ENCODE measurements around the gene PALM2AKAP2. TPM values are rescaled to one million over a fixed set of nuclear protein-coding genes. Genes with fewer than 3 reads are reported as not detected.
A peak's percentile ranks its signal among the peaks of the same experiment; 100 is the strongest.

Gene PALM2AKAP2
- total and polyA plus RNA-seq, 9 of the 15 experiments (the other 6 are each of a cell fraction or from before 2014, with no cell fraction given), result not detected

- TF ChIP-seq BRD9 (IDR thresholded peaks at IDR 0.05; ENCODE audit: low read depth, partially characterized antibody), result no peak
- no peak for TF ChIP-seq ZKSCAN1 (IDR thresholded peaks at IDR 0.05; ENCODE audit: low read depth, low read length)
- no peak for TF ChIP-seq ZNF174 (CRISPR knock-in tag; IDR thresholded peaks at IDR 0.05)
- no peak for TF ChIP-seq EP300 (IDR thresholded peaks at IDR 0.05; ENCODE audit: low read length)
Measured at GRCh38 chr9:109815366-109815947, 35.5 kb downstream of the PALM2AKAP2 start (continued).

DNA sequence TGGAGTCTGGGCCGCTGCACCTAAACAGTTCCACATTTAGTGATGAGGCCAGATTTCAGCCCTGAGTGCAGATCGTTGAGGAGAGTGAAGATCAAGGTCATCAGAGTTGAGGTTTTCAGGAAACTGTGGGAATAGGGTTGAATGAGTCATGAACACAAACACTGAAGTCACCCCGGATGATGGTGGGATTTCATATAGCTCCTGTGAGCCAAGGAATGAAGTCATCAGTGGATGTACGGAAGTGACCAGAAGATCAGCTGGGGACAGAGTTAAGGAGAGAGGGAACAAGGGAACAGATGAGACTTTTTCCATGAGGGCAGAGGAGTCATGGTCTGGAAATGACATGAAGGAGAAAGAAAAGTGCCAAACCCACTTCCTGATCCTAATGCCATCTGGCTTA, 36.5 kb downstream of the PALM2AKAP2 start:
- Histone ChIP-seq H3K9ac (ENCODE audit: insufficient read depth in 1 of 2, low read depth in 2 of 2, low read length in 2 of 2) (no peak overlapping the region), H4K20me1 (replicated peaks; ENCODE audit: control insufficient read depth, insufficient read depth, low read length) (no peaks in the 10 kb centered on the region), H3K9me3 (replicated peaks; ENCODE audit: control insufficient read depth, insufficient read depth, low read depth, low read length) (no peaks in the 10 kb centered on the region), H3K36me3 (ENCODE audit: control insufficient read depth, insufficient read depth, low read length) (no peaks in the 10 kb centered on the region), H2AFZ (ENCODE audit: low read depth, low read length) (no peak overlapping the region), H3K4me1 (replicated peaks in 1 of 2; ENCODE audit: control insufficient read depth in 2 of 2, insufficient read depth in 2 of 2, low read length in 2 of 2) (no peaks in the 10 kb centered on the region), H3K9me1 (ENCODE audit: control insufficient read depth, insufficient read depth, low read length) (no peaks in the 10 kb centered on the region), H3K27me3 (ENCODE audit: control insufficient read depth in 2 of 2, insufficient read depth in 2 of 2, low read length in 2 of 2) (no peaks in the 10 kb centered on the region), H3K79me2 (ENCODE audit: control insufficient read depth, insufficient read depth, low read length) (no peaks in the 10 kb centered on the region), H3K27ac (ENCODE audit: extremely low read depth, low read depth, low read length) (no peak overlapping the region), H3K4me3 (no peak overlapping the region), H3K4me2 (ENCODE audit: insufficient read depth, low read length) (no peak overlapping the region)
- WGBS (ENCODE audit: insufficient coverage, low coverage, missing lambda C conversion rate), result 0% methylated on average over 4 of the region's 4 CpGs
- intact Hi-C loops (cut with micrococcal nuclease) (loop anchor here (5.0 to 10.0 kb wide), 3 partner anchors 239 to 374 kb away; no protein-coding TSS in a partner anchor), in situ Hi-C loops (cut with MboI) (no loop called here)
- ChIA-PET CTCF (ENCODE audit: low intra/inter-chr PET ratio) (interaction anchor here (2.1 kb wide), 1 partner anchor 242 kb away, joined by 10 read pairs; no protein-coding TSS in a partner anchor), POLR2A (no interaction called here)
- no TSS peak for BruUV-seq (replicated peaks)
- FAIRE-seq (no peak), ATAC-seq (no peak), DNase-seq (ENCODE audit: extremely low read depth in 1 of 4, low spot score in 3 of 4) (peak in 1 of 4 experiments; percentile 3)
- peak in 1 of 2 experiments; percentile 28; a peak in 1 of 4 replicates for TF ChIP-seq TRIM24 (IDR thresholded peaks at IDR 0.05)
- no peak for TF ChIP-seq YBX1 (IDR thresholded peaks at IDR 0.05)
- 0 out of 2 replicates have a peak, but pooled peaks have one; percentile 59 for TF ChIP-seq JUN (IDR thresholded peaks at IDR 0.05; ENCODE audit: borderline replicate concordance, low read depth, low read length)
- no peak for TF ChIP-seq JUN (CRISPR knock-in tag; IDR thresholded peaks at IDR 0.05; ENCODE audit: borderline replicate concordance)
- TF ChIP-seq, protein P1, sequence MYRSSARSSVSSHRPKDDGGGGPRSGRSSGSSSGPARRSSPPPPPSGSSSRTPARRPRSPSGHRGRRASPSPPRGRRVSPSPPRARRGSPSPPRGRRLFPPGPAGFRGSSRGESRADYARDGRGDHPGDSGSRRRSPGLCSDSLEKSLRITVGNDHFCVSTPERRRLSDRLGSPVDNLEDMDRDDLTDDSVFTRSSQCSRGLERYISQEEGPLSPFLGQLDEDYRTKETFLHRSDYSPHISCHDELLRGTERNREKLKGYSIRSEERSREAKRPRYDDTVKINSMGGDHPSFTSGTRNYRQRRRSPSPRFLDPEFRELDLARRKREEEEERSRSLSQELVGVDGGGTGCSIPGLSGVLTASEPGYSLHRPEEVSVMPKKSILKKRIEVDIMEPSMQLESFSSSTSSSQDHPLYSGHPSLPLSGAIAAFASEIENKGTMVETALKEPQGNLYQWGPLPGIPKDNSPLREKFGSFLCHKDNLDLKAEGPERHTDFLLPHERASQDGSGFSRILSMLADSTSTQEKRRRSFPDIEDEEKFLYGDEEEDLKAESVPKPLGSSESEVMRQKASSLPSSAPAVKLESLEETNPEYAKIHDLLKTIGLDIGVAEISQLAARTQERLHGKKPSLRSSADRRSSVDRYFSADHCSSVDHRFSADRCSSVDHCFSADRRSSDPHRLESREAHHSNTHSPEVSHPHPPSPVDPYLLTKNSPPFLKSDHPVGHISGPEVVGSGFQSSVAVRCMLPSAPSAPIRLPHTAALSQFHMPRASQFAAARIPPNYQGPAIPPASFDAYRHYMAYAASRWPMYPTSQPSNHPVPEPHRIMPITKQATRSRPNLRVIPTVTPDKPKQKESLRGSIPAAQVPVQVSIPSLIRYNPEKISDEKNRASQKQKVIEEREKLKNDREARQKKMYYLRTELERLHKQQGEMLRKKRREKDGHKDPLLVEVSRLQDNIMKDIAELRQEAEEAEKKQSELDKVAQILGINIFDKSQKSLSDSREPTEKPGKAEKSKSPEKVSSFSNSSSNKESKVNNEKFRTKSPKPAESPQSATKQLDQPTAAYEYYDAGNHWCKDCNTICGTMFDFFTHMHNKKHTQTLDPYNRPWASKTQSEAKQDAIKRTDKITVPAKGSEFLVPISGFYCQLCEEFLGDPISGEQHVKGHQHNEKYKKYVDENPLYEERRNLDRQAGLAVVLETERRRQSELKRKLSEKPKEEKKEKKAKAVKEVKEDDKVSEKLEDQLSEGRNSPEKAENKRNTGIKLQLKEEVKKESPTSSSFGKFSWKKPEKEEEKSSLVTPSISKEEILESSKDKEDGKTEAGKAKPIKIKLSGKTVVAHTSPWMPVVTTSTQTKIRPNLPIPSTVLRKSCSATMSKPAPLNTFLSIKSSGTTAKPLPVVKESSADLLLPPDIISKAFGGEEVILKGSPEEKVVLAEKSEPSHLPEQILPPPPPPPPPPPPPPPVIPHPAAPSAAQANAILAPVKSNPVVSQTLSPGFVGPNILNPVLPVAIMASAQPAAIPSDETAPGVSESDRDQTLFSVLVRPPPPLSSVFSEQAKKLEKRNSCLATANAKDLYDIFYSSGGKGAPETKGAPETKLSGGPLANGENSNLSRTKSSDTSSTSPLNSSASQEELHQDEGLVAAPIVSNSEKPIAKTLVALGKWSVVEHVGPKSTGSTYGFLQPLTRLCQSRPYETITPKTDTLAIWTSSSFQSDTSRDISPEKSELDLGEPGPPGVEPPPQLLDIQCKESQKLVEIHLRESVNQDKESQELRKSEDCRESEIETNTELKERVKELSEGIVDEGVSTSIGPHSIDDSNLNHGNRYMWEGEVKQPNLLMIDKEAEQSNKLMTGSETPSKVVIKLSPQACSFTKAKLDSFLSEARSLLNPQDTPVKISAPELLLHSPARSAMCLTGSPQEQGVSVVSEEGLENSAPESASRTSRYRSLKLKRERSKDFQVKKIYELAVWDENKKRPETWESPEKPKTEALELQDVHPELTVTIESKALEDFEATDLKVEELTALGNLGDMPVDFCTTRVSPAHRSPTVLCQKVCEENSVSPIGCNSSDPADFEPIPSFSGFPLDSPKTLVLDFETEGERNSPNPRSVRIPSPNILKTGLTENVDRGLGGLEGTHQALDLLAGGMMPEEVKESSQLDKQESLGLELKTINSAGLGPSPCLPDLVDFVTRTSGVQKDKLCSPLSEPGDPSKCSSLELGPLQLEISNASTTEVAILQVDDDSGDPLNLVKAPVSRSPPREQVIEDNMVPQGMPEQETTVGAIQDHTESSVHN (IDR thresholded peaks at IDR 0.05; ENCODE audit: borderline replicate concordance in 1 of 2, low read depth in 1 of 2), result 0 out of 4 replicates have a peak, but pooled peaks of 1 of the 2 experiments have one; percentile 39
- TF ChIP-seq YY1 (IDR thresholded peaks at IDR 0.05; ENCODE audit: borderline replicate concordance in 1 of 3, control insufficient read depth in 1 of 3, extremely low read depth in 1 of 3, insufficient read depth in 3 of 3, insufficient read length in 1 of 3, insufficient replicate concordance in 2 of 3, low read depth in 1 of 3, low read length in 2 of 3), result no peak
- TF ChIP-seq MXD1 (CRISPR knock-in tag; IDR thresholded peaks at IDR 0.05; ENCODE audit: borderline replicate concordance, poor library complexity, severe bottlenecking), result no peak

Measured in K562 (cell line).